Activated T-cell treated with anti-CD3 and anti-CD28 coated beads for 4 hours (primary cell): ENCODE results near the gene CSTF3.
"Not testable (repeated sequence)": the region's sequence is repeated elsewhere in the genome, so short reads cannot be mapped to it uniquely, and the experiment has no call there.

ENCODE experiments used
- DNase-seq: peaks from one replicate; pipeline ENCODE4 v3.0.0-alpha.2; 2020

Gene CSTF3

DNA sequence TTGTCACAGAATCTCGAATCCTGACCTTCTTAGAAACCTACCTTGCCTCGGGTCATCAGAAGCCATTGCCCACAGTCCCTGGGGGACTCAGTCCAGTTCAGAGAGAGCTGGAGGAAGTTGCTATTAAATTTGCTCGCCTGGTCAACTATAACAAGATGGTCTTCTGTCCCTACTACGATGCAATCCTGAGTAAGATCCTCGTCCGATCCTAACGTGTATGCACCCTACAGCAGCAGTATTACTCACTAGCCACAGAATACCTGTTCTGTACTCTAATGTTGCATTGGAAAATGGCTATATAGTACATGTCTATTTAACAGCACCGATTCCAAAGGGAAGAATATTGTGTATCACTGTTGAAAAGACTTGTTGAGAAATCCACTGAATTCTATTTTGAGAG lies 88.8 kb downstream of the CSTF3 start:
- DNase-seq = no peak

DNA sequence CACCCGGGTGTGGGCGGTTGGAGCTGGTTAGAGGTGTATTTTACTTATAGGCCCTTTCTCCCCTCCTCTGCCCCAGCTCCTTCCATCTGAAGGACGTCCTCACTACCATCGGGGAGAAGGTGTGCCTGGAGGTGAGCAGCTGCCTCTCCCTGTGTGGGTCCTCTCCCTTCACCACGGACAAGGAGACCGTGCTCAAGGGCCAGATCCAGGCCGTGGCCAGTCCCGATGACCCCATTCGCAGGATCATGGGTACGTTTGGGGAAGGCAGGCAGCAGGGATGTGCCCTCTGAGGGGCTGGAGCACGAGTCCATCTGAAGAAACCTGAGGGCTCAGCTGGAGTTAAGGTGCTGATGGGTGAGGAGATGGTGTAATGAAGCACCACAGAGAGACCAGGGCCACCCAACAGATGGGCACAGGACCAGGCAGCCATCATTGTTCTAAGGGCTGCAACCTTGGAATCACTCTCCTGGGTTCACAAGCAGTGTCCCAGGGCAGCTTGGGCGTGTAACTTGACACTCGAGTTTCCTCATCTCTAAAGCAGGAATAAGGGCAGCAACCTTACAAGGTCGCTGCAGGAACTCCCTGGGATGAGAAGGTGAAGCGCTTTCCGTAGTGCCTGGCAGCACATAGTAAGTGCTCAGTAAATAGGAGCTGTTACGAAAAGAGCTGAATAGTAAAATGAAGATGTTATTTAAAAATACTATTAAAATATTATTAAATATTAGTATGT lies 92.5 kb downstream of the CSTF3 start:
- DNase-seq = no peak

DNA sequence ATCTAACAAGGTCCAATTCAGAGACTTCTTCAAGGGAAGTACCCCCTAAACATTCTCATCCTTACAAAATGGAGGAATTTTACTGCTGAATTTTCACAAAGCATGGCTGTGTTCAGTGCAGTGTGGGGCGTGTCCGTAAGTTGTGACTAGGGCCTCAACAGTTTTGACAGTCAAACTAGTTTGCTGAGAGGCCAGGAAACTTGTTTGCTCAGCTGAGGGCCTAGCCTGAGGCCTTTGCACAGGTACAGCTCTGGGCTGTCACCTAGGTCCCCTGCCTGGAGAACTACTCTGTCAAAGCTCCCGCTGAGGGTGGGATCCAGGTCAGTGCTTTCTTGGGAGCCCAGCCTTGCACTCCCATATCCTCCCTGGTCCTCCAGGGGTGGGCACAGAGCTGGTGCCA lies 94.0 kb downstream of the CSTF3 start:
- DNase-seq = no peak

DNA sequence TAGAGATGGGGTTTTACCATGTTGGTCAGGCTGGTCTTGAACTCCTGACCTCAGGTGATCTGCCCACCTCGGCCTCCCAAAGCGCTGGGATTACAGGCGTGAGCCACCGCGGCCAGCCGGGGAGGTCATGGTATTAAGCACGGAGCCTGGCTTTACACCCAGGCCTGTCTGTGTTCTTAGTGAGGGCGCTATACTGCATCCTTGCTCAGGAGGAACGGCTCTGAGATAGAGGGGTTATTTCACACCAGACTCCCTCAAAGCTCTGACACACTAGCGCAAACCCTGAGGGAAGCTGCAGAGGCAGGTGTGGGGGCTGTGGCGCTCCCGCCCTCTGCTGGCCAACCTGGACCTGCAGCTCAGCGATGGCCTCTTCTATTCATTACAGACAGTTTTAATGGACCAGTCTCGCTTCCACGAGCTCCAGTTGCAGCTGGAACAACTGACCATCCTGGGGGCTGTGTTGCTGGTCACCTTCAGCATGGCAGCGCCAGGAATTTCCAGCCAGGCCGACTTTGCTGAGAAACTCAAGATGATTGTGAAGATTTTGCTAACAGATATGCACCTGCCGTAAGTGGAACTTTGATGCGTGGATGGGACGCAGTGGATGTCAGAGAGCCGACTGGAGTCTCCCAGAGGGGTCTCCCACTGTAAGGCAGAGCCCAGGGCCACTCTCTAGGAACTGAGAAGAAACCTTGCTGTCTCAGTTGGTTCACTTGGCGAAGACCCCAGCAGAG lies 95.7 kb downstream of the CSTF3 start:
- peak; percentile 53 for DNase-seq

DNA sequence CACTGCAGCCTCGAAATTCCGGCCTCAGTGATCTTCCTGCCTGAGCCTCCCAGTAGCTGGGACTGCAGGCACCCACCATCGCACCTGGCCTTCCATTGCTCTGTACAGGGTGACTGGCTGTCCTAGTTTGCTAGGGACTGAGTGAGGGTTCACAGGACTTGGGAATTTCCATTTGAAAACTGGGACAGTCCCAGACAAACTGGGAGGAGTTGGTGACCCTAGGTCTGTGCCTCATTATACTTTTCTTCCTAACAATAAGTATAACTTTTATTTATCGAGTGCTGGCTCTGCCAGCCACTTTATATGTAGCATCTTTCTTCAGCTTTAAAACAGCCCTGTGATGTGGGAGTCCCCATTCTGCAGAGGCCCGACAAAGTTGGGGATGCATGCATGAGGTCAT lies 96.4 kb downstream of the CSTF3 start:
- DNase-seq = no peak

DNA sequence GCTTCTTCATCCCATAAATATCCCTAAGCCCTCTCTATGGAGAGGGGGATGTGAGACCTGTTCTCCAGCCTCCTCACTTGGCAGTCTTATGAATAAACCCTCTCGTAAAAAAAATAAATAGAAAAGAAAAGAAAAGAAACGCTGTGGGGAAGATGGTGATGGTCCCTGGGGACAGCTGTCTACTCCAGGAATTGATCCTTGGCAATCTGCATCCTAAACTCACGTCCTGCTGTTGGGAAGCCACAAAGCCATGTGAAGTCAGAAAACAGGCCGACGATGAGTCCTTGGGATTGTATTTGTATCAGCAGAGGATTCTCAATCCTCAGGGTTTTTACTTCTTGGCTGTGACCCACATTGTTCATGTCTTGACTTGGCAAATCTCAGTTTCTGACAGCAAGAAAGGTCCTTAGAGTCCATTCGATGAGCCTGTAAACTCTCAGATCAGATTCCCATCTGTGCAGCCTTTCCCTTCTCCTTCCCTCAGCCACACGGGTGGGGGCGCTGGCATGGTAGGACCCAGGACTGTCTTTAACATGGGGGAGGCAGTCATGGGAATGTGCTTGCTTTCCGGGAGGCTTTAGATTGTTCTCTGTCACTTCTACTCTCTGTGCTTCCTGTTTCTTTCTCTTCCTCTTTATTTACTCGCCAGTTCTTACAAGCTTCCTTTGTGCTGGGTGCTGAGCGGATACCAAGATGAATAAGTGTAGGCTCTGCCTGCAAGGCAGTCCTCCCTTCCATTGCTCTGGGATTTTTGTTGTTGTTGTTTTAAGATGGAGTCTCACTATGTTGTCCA lies 97.1 kb downstream of the CSTF3 start:
- no peak for DNase-seq

DNA sequence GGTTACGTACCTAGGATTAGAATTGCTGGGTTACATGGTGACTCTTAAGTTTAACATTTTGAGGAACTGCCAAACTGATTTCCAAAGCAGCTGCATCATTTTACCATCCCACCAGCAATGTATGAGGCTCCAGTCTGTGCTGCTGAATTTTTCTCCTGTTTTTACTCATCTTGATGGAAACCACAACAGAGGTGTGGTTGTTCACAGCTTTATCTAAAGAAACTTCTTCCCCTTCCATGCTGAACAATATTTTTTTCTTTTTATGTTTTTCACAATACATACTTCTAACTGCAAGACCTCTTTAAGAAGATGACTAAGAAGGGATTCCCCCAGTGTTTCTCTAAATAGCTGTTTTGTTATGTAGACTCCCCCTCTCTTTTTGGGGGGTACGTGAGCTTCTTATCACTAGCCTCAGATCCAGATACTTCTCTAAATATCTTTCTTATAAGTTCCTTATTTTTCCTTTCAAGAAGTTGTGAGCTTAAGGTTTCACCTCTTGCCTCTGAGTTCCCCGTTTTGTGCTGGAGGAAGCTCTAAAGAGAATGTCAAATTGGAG lies 97.9 kb downstream of the CSTF3 start:
- DNase-seq = no peak

DNA sequence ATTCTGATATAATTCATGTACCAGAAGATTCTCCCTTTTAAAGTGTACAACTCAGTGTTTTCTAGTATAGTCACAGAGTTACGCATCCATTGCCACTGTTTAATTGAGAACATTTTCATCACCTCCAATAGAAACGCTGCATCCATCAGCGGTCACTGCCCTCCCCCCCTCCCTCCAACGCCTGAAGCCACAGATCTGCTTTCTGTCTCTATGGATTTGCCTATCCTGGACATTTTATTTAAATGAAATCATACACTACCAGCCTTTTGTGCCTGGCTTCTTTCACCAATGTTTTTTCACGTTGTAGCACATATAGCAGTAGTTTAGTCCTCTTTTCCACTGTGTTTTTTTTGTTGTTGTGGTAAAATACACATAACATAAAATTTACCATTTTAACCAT lies 99.1 kb downstream of the CSTF3 start:
- no peak for DNase-seq

DNA sequence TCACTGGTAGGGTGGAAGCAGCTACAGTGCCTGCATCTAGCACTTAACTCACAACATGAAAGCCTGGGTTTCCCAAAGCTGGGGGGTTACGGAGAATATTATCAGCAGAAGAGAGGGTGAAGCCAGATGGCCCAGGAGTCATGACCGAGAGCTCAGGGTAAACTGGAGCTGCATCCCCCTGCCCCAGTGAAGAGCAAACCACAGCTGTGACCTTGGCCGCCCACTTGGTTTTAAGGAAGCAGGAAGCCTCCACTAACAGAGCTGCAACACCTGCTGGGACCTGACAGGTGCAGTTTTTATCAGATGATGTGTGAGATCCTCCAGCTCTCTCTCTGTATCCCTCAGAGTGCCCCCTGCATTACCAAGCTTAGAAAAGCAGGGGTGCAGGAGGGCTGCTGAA lies 101.0 kb downstream of the CSTF3 start:
- no peak for DNase-seq

DNA sequence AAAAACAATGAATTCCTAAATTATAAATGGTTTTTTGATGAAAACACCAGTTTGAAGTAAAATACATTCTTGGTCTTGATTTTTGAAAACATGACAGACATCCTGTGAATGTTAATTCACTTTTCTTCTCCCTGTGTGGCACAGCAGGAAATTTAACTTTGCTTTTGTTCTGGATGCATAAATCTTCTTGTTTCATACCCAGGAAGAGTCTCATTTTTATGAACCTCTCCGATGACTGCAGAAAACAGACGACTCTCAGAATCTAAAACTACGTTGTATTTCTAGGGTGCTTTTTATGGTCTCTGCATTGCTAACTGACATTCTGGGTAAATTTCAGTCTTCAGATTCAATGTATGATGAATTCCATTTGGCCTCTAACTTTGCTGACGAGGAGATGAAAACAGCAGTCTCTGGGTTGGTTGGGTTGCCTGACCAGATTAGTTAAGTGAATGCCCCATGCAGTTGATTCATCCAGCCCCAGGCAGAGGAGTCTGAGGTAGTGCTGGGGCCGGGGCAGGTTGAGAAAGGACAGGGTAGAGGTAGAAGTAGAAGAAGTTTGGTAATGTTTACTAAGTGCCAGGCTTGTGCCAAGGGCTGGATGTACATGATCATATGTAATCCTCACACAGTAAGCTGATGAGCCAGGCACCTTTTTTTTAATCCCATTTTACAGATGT lies 101.8 kb downstream of the CSTF3 start:
- DNase-seq = no peak

DNA sequence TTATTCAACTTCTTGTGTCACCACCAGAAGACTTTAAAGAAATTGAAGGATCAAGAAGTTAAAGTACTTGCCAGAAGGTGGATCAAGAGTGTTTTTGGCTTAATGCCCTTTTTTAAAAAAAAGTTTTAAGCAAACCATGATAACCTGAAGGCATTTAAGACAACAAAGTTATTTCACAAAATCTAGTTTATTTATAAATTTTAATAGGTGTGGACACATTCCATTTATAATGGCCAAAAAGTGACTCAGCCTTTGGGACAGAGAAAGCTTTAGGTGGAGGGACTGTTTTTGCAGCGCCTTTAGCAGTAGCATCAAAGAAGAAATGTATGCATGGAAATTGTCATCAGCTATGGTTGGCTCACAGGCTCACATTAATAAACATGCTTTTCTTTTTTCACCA lies 104.0 kb downstream of the CSTF3 start:
- DNase-seq = no peak

DNA sequence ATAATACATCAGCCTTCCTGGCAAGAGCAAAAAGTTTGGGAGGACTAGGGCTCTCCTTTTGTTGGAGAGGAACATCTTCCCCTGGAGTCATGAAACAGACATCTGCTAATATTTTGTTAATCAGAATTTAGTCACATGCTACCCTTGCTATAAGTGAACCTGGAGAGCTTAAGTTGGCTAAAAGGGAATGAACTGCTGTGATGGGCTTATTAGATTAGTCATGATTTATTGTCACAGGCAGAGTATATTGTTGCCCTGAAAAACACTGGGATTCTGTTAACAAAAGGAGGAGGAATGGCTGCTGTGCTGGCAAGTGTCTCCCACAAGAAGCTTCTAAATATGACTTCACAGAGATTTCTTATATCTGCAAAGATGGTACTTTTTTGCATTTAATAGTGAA lies 105.9 kb downstream of the CSTF3 start:
- DNase-seq = no peak

DNA sequence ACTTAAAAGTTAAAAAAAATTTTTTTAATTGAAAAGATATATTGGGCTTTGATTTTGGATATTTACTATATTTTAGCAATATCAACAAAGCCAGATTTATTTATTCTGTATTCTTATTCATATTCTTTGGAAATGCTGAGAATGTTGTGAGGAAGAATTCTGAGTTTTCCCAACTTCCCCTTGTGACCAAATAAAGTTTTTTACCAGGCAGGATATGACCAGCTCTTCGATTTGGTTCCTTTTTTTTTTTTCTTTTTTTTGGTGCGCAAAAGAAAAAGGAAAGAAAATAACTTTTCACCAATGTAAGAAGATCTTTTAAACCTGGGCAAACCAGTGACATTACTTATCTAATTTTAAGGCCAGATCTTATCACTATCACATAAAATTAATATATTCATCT lies 109.0 kb downstream of the CSTF3 start:
- DNase-seq = no peak

DNA sequence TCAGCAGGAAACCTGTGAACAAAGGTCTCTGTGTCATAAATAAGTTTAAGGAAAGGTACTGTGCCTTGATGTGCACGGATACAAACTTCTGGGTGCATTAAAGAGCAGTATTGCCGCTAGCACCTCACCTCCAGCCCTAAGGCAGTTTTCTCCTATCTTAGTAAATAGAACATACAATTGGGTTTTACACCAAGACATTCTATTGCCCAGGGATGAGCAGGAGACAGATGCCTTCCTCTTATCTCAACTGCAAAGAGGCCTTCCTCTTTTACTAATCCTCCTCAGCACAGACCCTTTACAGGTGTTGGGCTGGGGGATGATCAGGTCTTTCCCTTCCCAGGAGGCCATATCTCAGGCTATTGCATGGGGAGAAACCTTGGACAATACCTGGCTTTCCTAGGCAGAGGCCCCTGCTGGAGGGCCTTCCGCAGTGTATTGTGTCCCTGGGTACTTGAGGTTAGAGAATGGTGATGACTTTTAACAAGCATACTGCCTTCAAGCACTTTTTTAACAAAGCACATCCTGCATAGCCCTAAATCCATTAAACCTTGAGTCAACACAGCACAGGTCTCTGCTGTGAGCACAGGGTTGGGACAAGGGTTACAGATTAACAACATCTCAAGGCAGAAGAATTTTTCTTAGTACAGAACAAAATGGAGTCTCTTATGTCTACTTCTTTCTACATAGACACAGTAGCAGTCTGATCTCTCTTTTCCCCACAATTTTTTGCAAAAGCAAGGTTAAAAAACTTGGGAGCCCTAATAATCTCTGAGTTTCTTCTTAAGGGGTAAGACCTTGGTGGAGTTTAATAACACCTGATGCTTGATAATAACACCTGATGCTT lies 111.5 kb downstream of the CSTF3 start:
- DNase-seq = not testable (repeated sequence)

DNA sequence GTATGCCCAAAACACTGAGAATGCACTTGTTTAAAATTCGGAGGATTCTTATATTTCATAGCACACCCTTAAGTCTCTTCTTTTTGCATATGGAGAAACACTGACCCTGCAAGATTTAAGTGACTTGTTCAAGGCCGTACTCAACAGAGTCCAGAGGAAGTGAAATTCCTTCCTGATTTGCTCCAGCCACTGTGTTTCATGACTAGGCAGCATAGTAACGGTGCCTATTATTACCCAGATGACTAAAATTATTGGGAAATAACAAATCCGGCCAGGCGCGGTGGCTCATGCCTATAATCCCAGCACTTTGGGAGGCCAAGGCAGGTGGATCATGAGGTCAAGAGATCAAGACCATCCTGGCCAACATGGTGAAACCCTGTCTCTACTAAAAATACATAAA lies 112.6 kb downstream of the CSTF3 start:
- not testable (repeated sequence) for DNase-seq

DNA sequence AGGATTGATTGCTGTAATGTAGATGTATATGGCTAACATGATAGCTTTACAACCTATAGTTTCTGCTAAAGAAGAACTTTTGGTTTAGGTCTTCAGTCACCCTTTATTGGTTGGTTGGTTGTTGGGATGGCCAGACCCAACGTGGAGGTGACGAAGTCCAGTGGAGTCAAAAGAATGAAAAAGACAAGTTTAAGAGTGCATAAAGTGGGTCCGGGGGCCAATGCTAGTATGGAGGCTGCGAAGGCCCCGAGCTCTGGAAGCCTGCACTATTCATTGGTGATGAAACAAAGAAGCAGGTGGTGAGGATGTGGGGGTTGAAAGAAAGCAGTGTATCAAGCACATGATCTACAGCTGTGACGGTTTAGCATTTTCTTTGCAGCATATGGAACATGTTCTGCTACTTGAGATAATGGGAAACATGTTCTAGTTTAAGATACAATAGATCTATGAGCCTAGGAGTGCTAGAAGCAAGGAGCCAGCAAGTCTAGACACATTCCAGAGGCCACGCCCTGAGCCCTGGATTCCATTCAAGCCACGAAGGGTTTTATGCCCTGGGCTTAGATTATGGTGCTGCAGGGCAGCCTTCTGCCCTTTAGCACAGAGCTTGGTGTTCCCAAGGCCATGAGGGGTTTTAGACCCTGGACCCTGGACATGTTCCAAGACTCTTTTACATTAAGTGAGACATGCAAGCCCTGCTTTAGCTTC lies 115.6 kb downstream of the CSTF3 start:
- DNase-seq = no peak

DNA sequence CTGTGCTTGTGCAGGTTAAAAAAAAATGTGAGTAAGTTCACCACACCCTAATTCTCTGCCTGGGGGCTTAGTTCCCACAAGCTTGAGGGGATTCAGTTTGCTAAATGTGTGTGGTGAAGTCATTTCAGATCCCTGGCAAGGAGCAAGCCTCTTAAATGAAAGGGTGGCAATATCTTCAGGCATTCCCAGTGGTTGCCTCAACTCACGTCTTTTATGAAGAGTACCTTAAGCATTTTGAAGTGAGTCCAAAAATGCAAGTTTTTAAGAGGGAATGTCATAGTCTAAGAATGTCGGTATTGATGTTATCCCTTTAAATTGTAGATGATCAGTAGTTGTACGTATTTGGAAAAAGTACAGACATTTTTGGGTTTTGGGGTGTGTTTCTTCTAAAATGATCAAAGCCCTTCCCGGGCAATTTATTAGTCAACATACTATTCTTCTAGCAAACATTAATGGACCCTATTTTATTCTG lies 117.0 kb downstream of the CSTF3 start:
- DNase-seq = no peak

DNA sequence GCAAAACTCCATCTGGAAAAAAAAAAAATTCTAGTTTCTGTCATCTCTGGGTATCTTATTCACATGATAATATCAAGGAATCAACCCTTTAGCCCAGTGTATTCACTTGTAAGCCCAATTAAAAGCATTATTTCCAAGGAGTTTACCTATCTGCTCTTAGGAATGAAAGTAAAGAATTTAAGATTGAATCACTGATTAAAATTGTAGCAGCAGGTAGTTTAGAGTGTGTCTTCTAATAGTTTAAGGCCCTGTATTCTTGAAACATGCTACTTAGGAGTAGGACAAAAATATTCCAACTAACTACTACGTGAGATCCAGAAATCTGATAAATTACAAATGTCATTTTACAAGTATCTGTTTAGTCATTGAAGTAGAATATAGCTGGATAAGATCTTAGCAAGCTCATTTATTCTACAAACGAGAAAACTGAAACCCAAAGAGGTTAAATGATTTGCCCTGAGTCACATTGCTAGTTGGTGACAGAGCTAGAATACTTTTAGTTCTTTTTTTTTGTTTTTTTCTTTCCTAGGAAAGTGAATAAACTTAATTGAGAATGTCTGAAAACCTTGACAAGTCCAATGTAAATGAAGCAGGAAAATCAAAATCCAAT lies 118.0 kb downstream of the CSTF3 start:
- DNase-seq = no peak

DNA sequence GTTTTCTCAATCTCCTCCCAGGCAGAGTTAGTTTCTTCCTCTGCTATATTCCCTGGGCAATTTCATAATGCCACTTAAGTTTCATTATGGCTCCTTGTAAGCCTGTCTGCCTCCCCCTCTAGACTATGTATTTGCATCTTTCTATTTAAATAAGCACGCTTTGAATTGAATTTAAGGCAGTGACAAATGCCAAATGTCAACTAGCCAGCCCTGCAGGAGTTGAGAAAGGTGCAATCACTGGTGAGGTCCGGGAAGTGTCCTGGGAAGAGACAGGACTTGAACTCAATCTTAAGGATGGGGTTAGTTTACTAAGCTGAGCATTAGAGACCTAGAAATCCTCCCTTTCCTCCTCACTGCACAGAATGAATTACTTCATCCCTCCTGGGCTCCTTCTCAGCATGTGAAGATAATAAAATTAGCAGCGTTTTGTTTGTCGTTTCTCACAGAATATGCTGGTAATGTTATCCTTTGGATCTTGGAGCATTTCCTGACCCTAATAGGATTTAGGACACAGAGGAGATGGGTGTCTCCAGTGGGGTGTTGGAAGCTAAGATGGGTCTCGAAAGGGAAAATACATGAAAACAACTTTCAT lies 120.3 kb downstream of the CSTF3 start:
- no peak for DNase-seq
